ENCODE data around the gene PRR20D. TPM values are rescaled to one million over a fixed set of nuclear protein-coding genes. Genes with fewer than 3 reads are reported as not detected.
"Not testable (repeated sequence)": the region's sequence is repeated elsewhere in the genome, so short reads cannot be mapped to it uniquely, and the experiment has no call there.

The PRR20D gene
- total RNA-seq: not detected
- not detected for polyA plus RNA-seq
- long read RNA-seq, donor 1: 0 reads
- long read RNA-seq, donor 2: 0 reads
- long read RNA-seq, donor 3: 0 reads
- long read RNA-seq, donor 4: 0 reads
- long read RNA-seq, donor 5: 0 reads

DNA sequence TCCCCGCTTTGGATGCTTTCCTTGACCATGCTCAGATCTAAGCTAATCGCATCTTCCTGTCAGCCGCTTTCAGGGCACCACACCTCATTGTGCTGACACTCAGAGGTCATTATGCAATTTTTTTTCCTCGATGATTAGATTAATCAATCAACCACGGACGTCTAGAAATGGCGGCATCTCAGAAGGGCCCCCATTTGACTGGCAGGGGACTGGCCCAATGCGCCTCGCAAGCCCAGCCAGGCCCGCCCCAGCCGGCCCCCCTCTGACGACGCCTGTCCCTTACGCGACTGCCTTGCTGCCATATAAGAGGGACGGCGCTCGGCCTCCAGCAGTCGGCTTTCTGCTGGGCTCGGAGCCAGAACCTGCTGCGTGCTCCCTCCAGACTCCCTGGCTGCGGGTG is at the start of gene PRR20D:
Gene PRR20D (plus strand): TSS at position 301 of the 400 bp plus-strand sequence. CDS start 387 bp downstream, outside the sequence.
- not testable (repeated sequence) for ATAC-seq (ENCODE audit: insufficient read depth, low FRiP score); DNase-seq; H3K9me3 ChIP-seq (ENCODE audit: control insufficient read depth in 4 of 4, insufficient read depth in 3 of 4, low read length in 3 of 4); H3K4me3 ChIP-seq; H3K36me3 ChIP-seq (ENCODE audit: control insufficient read depth in 4 of 4, insufficient read depth in 4 of 4, low read length in 4 of 4); H3K27ac ChIP-seq (ENCODE audit: low read depth in 1 of 2, low read length in 1 of 2); H3K27me3 ChIP-seq (ENCODE audit: control insufficient read depth in 3 of 3, insufficient read depth in 3 of 3, low read length in 2 of 3); H3K4me1 ChIP-seq (ENCODE audit: control insufficient read depth in 5 of 5, insufficient read depth in 5 of 5, low read length in 5 of 5); H3K9ac ChIP-seq (ENCODE audit: insufficient read depth in 1 of 2, low read length in 2 of 2)
- no CpG with 5 or more reads among the region's 22 CpGs for WGBS, 2 donors

DNA sequence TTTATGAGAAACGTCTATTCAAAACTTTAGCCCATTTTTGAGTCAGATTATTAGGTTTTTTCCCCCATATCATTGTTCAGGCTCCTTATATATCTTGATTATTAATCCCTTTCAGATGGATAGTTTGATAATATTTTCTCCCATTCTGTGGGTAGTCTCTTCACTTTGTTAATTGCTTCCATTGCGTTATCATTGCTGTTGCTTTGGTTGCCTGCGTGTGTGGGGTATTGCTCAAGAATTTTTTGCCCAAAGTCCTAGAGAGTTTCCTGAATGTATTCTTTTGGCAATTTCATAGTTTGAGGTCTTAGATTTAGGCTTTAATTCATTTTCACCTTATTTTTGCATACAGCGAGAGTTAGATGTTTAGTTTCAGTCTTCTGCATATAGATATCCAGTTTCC is 45.5 kb upstream of the PRR20D start:
- 90 to 93% methylated on average over 4 of the region's 4 CpGs for WGBS, 2 donors
- TF ChIP-seq CTCF (IDR thresholded peaks at IDR 0.05; ENCODE audit: control extremely low read depth, extremely low read depth): no peak
- ATAC-seq (ENCODE audit: insufficient read depth, low FRiP score): no peak
- Histone ChIP-seq H3K4me3 (no peak overlapping the region), H3K9ac (ENCODE audit: insufficient read depth in 1 of 2, low read length in 2 of 2) (no peak overlapping the region), H3K4me1 (ENCODE audit: control insufficient read depth in 5 of 5, insufficient read depth in 5 of 5, low read length in 5 of 5) (no peaks in the 10 kb centered on the region), H3K36me3 (ENCODE audit: control insufficient read depth in 4 of 4, insufficient read depth in 4 of 4, low read length in 4 of 4) (no peaks in the 10 kb centered on the region), H3K27ac (ENCODE audit: low read depth in 1 of 2, low read length in 1 of 2) (no peak overlapping the region), H3K27me3 (ENCODE audit: control insufficient read depth in 3 of 3, insufficient read depth in 3 of 3, low read length in 2 of 3) (no peaks in the 10 kb centered on the region), H3K9me3 (ENCODE audit: control insufficient read depth in 4 of 4, insufficient read depth in 3 of 4, low read length in 3 of 4) (peaks cover 0 to 6% (median 2%) of the 10 kb centered on the region in 4 donors)
- no peak for DNase-seq

DNA sequence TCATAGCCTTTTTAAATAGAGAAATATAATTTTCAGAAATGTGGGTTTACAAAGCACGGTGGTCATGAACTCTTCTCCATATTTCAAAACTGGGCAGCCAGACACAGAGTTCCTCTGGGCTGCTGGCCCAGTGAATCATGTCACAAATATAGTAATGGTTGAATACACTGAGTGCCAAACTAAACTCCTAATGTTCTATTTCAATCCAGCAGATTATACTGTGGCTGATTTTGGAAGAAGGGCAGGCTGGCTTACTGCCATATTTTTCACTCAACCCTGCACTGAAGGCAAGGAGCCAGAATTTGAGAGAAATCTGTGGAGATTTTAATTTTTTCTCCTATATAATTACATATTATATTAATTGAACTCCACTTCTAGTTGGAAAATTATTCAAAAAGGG is 36.8 kb upstream of the PRR20D start:
- Histone ChIP-seq H3K27ac (ENCODE audit: low read depth in 1 of 2, low read length in 1 of 2) (no peak overlapping the region), H3K36me3 (ENCODE audit: control insufficient read depth in 4 of 4, insufficient read depth in 4 of 4, low read length in 4 of 4) (no peaks in the 10 kb centered on the region), H3K9ac (ENCODE audit: insufficient read depth in 1 of 2, low read length in 2 of 2) (no peak overlapping the region), H3K27me3 (ENCODE audit: control insufficient read depth in 3 of 3, insufficient read depth in 3 of 3, low read length in 2 of 3) (no peaks in the 10 kb centered on the region), H3K9me3 (ENCODE audit: control insufficient read depth in 4 of 4, insufficient read depth in 3 of 4, low read length in 3 of 4) (peaks cover 0 to 4% (median 0%) of the 10 kb centered on the region in 4 donors), H3K4me3 (no peak overlapping the region), H3K4me1 (ENCODE audit: control insufficient read depth in 5 of 5, insufficient read depth in 5 of 5, low read length in 5 of 5) (no peaks in the 10 kb centered on the region)
- ATAC-seq (ENCODE audit: insufficient read depth, low FRiP score) (no peak), DNase-seq (peak; percentile 28 to 75 (median 53))
- WGBS, 2 donors: 60 to 69% methylated on average over 1 of the region's 1 CpG
- TF ChIP-seq CTCF (IDR thresholded peaks at IDR 0.05; ENCODE audit: control extremely low read depth, extremely low read depth): no peak

DNA sequence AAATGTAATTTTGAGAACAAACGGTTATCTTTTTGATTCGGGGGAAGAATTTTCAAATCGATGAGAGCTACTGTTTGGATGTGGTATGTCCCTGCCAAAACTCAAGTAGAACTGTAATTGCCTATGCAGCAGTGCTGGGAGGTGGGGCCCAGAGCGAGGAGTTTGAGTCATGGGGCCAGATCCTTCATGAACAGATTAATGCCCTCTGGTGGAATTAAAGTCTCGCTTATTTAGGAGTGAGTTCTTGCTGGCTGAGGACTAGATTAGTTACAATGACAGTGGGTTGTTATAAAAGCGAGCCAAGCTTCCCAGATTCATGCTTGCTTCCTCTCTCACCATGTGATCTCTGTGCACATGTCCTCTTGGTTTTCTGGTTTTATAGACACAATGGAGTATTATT is 31.5 kb upstream of the PRR20D start:
- ATAC-seq (ENCODE audit: insufficient read depth, low FRiP score) (no peak), DNase-seq (no peak)
- Histone ChIP-seq H3K4me1 (ENCODE audit: control insufficient read depth in 5 of 5, insufficient read depth in 5 of 5, low read length in 5 of 5) (no peaks in the 10 kb centered on the region), H3K4me3 (no peak overlapping the region), H3K9me3 (ENCODE audit: control insufficient read depth in 4 of 4, insufficient read depth in 3 of 4, low read length in 3 of 4) (no peaks in the 10 kb centered on the region), H3K36me3 (ENCODE audit: control insufficient read depth in 4 of 4, insufficient read depth in 4 of 4, low read length in 4 of 4) (no peaks in the 10 kb centered on the region), H3K27me3 (ENCODE audit: control insufficient read depth in 3 of 3, insufficient read depth in 3 of 3, low read length in 2 of 3) (no peaks in the 10 kb centered on the region), H3K9ac (ENCODE audit: insufficient read depth in 1 of 2, low read length in 2 of 2) (no peak overlapping the region), H3K27ac (ENCODE audit: low read depth in 1 of 2, low read length in 1 of 2) (no peak overlapping the region)
- WGBS, 2 donors: 85 to 93% methylated on average over 6 of the region's 6 CpGs
- no peak for TF ChIP-seq CTCF (IDR thresholded peaks at IDR 0.05; ENCODE audit: control extremely low read depth, extremely low read depth)

All from lung (tissue), 16 donors.